ENCODE results near the gene HTD2. TPM values are rescaled to one million over a fixed set of nuclear protein-coding genes. Genes with fewer than 3 reads are reported as not detected.
A peak's percentile ranks its signal among the peaks of the same experiment; 100 is the strongest.
"Not testable (repeated sequence)": the region's sequence is repeated elsewhere in the genome, so short reads cannot be mapped to it uniquely, and the experiment has no call there.

The HTD2 gene
- 1 to 10 TPM; 6.9 to 7.4 TPM for total RNA-seq

DNA sequence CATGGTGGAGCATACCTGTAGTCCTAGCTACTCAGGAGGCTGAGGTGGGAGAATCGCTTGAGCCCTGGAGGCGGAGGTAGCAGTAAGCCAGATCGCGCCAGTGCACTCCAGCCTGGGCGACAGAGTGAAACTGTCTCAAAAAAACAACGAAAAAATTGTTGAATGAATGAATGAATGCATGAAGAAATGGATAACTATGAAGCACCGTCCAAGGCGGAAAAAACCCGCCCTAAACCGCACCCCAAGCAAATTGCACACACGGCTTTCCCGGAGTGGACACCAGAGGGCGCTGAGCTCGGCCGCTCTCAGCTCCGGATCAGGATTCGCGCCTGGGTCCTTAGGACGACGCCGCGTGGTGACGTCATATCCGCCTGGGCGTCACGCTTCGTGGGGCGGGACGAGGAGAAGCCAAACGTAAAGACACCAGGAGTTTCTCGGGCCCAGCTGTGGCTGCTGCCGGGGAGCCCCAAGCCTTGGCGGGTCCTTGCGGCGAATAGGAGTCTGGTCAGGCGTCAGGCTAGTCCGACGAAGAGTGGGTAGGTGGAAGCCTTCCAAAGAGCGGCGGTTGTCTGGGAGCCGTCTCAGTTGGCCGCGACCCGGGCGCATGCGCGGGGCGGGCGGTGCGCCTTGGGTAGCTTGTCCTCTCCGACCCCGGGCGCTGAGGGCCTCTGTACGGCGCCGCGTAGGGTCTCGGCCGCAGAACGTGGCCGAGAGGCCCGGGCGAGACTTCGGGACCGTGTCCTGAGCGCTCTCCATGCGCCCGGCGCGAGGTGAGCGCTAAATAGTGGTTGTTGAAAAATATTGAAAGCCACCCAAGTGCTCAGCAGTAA lies at the start of gene HTD2, which contains the start of gene RPP14:
TSS of gene HTD2 (plus strand) at position 639 of the 830 bp plus-strand sequence. CDS start 11,094 bp downstream, outside the sequence.
TSS of gene RPP14 (plus strand) at position 364 of the 830 bp plus-strand sequence. CDS start 4,085 bp downstream, outside the sequence.
- peak within 1 kb of the TSS; percentile 98 for H3K4me3 Mint-ChIP-seq
- DNase-seq (peak; percentile 99), ATAC-seq (peak; percentile 91)
- peaks cover 12% of the 10 kb centered on the region for H3K36me3 Mint-ChIP-seq
- H3K4me1 Mint-ChIP-seq: peaks cover 32% of the 10 kb centered on the region
- H3K27me3 Mint-ChIP-seq: peaks cover 13% of the 10 kb centered on the region
- no peaks in the 10 kb centered on the region for H3K9me3 Mint-ChIP-seq (ENCODE audit: low read depth)
- CTCF ChIA-PET: interaction anchor here (0.7 to 4.6 kb wide), 63 partner anchors 8 to 1078 kb away, joined by 3 to 59 read pairs (median 5); partner anchors contain the start of genes ABHD6, FLNB, KCTD6 and PDHB
- H3K27ac Mint-ChIP-seq: peak within 1 kb of the TSS; percentile 99

DNA sequence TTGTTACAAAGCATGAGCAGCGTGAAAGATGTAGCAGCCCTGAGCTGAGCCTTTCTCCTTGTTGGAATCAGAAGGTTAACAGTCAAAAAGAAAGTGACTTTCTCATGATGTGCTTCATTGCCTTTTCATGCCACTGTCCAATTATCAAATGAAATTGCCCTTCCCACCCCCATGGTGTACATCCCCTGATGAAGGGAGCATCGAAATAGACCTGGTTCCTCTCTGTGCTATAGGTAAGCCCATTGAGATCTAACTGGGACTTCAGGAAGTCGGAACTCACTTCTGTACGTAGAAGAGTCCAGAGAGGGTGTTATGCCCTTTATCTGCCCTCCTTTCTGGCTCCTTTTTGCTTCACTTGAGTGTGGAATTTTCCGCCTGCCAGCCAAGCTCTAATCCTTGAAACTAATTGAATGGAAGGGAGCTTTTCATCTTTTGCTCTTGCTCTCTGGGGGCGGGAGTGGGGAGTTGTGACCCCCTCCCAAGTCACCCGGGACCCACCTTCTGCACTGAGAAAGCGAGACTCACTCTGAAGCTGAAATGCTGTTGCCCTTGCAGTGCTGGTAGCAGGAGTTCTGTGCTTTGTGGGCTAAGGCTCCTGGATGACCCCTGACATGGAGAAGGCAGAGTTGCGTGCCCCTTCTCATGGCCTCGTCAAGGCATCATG lies 47.8 kb upstream of the HTD2 start:
- DNase-seq: no peak
- Mint-ChIP-seq H3K4me3 (no peak overlapping the region), H3K36me3 (no peaks in the 10 kb centered on the region), H3K9me3 (ENCODE audit: low read depth) (no peaks in the 10 kb centered on the region), H3K27me3 (no peaks in the 10 kb centered on the region), H3K4me1 (peaks cover 14% of the 10 kb centered on the region), H3K27ac (no peak overlapping the region)
- CTCF ChIA-PET: interaction anchor here (1.4 kb wide), 1 partner anchor 41 kb away, joined by 3 read pairs; no protein-coding TSS in a partner anchor
- no peak for ATAC-seq

DNA sequence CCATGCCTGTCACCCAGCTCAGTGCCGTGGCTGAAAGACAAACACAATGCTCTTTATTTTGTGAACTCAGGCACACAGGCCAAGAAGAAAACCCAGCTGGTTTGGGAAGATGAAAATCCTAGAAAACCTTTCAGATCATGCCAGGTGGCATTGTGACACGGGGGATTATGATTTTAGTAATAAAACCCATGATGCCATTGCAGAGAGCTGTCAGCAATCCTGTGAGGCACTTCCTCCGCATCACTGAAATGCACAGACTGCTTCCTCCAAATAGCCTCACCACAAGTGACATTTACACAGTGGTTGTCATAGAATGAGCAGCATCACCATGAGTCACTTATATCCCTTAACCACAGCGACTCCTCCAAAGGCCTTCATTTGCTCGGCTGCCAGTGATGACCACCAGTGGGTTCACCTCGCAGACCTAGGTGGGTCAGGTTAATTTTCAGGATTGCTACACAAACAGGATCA lies 46.0 kb upstream of the HTD2 start:
- H3K27me3 Mint-ChIP-seq: no peaks in the 10 kb centered on the region
- CTCF ChIA-PET: no interaction called here
- H3K27ac Mint-ChIP-seq: peak overlapping the region; percentile 27
- peak; percentile 92 for ATAC-seq
- peaks cover 14% of the 10 kb centered on the region for H3K4me1 Mint-ChIP-seq
- no peaks in the 10 kb centered on the region for H3K9me3 Mint-ChIP-seq (ENCODE audit: low read depth)
- H3K4me3 Mint-ChIP-seq: no peak overlapping the region
- H3K36me3 Mint-ChIP-seq: no peaks in the 10 kb centered on the region
- DNase-seq: peak; percentile 67

DNA sequence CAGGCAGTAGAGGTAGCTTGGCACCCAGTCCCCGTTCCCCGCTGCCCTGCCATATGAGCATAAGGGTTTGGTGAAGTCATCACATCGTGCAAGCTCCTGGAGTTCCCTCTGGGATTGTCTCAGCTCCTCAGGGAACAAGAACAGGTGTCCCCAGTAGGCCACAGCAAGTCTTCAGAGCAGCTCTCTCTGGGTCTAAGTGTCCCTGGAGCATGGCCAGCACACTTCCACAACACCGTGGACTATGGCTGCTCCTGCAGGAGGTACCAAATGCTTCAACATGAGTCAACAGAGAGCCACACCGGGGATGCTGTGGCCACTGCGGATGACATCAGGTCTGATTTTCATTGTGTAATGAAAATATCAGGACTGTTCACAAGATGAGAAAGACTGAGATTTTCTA lies 45.6 kb upstream of the HTD2 start:
- DNase-seq: no peak
- Mint-ChIP-seq H3K4me3 (no peak overlapping the region), H3K4me1 (peaks cover 14% of the 10 kb centered on the region), H3K36me3 (no peaks in the 10 kb centered on the region), H3K9me3 (ENCODE audit: low read depth) (no peaks in the 10 kb centered on the region), H3K27ac (no peak overlapping the region), H3K27me3 (no peaks in the 10 kb centered on the region)
- peak; percentile 31 for ATAC-seq
- CTCF ChIA-PET: interaction anchor here (0.7 to 1.1 kb wide), 3 partner anchors 45 to 292 kb away, joined by 3 read pairs; partner anchors contain the start of genes HTD2 and RPP14

DNA sequence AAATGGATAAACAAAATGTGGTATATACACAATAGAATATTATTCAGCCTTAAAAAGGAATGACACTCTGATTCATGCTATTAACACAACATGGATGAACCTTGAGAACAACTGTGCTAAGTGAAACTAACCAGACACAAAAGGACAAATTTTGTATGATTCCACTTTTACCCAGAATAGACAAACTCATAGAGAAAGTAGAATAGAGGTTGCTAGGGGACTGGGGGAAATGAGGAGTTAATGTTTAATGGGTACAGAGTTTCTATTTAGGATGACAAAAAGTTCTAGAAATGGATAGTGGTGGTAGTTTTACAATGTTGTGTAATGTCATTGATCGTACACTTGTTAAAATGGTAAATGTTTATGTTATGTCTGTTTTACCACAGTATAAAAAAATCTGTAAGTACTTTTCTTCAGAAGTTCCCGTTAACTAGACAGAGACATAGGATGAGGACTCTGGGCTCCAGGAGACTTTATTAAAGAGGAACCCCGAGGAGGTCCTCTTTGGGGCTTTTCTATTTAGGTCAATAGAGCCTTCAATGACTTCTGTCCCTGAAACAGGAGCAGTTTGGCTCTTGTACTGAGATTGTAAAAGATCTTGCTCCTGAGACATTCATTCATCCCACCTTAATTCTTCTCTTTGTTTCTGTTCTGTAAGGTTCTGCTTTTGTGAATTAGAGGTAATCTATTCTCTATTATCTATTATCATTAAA lies 44.2 kb upstream of the HTD2 start:
- Mint-ChIP-seq H3K4me1 (peaks cover 14% of the 10 kb centered on the region), H3K27me3 (no peaks in the 10 kb centered on the region), H3K27ac (no peak overlapping the region), H3K4me3 (no peak overlapping the region), H3K36me3 (no peaks in the 10 kb centered on the region), H3K9me3 (ENCODE audit: low read depth) (no peaks in the 10 kb centered on the region)
- DNase-seq (no peak), ATAC-seq (no peak)
- CTCF ChIA-PET: interaction anchor here (1.1 kb wide), 1 partner anchor 44 kb away, joined by 3 read pairs; the partner anchor contains the start of genes HTD2 and RPP14

DNA sequence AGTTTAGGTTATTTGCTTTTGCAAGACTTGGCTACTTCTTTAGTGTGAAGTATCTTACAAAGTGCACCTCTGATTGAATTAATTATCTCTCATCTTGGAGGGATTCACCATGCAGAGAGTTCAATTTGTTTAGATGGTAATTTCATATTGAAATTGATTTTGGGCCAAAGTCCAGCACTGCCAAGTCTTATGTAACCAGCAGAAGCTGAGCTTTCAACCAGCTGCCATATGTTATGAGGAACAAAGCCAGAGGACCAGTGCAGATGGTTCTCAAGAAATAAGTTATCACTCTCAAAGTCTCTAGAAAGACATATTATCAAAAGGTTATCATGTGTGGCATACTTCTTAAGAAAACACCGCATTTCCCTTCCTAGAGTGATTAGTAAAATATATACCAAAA lies 39.7 kb upstream of the HTD2 start:
- no peaks in the 10 kb centered on the region for H3K9me3 Mint-ChIP-seq (ENCODE audit: low read depth)
- no peak overlapping the region for H3K4me3 Mint-ChIP-seq
- peaks cover 2% of the 10 kb centered on the region for H3K36me3 Mint-ChIP-seq
- no peaks in the 10 kb centered on the region for H3K4me1 Mint-ChIP-seq
- ATAC-seq (no peak), DNase-seq (no peak)
- CTCF ChIA-PET: no interaction called here
- no peaks in the 10 kb centered on the region for H3K27me3 Mint-ChIP-seq
- H3K27ac Mint-ChIP-seq: no peak overlapping the region

DNA sequence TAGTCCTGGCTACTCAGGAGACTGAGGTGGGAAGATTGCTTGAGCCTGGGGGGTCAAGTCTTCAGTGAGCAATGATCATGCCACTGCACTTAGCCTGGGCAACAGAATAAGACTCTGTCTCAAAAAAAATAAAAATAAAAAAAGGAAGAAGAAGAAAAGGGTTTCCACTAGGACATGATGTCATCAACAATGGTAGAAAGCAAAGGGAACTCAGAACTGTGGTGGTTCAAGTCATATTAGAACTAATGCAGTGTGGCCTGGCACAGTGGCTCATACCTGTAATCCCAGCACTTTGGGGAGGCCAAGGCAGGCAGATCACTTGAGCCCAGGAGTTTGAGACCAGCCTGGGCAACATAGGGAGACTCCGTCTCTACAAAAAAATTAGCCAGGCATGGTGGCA lies 38.8 kb upstream of the HTD2 start:
- DNase-seq; H3K4me3 Mint-ChIP-seq; H3K4me1 Mint-ChIP-seq; H3K36me3 Mint-ChIP-seq; H3K27ac Mint-ChIP-seq; H3K9me3 Mint-ChIP-seq (ENCODE audit: low read depth); CTCF ChIA-PET; H3K27me3 Mint-ChIP-seq; ATAC-seq: not testable (repeated sequence)

DNA sequence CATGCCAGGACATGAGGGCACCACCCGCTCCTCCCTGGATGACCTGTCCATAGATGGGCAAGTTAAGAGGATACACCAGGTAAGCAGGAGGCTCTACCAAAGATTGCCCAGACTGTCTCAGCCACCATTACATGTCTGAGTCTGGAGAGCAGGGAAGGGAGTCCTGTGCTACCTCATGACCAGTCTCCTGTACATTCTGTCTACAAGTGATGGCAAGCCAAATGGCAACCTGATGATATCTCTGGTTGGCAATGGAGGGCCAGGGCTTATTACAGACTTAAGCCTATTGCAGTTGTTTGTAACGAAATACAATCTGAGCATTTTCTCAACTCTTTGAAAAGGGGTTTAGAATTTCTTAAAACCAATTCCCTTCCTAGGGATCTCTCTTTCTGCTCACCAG lies 37.0 kb upstream of the HTD2 start:
- DNase-seq (no peak), ATAC-seq (no peak)
- Mint-ChIP-seq H3K4me1 (peaks cover 8% of the 10 kb centered on the region), H3K27ac (no peak overlapping the region), H3K36me3 (peaks cover 5% of the 10 kb centered on the region), H3K9me3 (ENCODE audit: low read depth) (no peaks in the 10 kb centered on the region), H3K4me3 (no peak overlapping the region), H3K27me3 (no peaks in the 10 kb centered on the region)
- CTCF ChIA-PET: no interaction called here

DNA sequence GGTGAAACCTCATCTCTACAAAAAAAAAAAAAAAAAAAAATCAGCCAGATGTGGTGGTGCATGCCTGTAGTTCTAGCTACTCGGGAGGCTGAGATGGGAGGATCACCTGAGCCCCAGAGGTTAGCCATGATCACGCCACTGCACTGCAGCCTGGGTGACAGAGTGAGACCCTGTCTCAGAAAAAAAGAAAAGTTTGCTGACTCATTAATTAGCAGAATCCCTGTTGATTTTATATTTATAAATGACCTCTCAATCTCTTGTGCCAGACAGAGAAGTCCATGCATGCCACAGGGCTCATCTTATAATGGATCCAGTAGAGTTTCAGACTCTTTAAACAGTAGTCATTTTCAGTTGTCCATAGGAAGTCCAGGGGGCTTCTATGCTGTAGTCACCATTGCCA lies 35.8 kb upstream of the HTD2 start:
- Mint-ChIP-seq H3K4me3 (no peak overlapping the region), H3K4me1 (peaks cover 8% of the 10 kb centered on the region), H3K9me3 (ENCODE audit: low read depth) (no peaks in the 10 kb centered on the region), H3K27me3 (no peaks in the 10 kb centered on the region), H3K27ac (no peak overlapping the region), H3K36me3 (peaks cover 9% of the 10 kb centered on the region)
- CTCF ChIA-PET: interaction anchor here (1.0 to 1.4 kb wide), 2 partner anchors 12 to 33 kb away, joined by 3 to 5 read pairs; partner anchors contain the start of gene ABHD6
- ATAC-seq (no peak), DNase-seq (no peak)

DNA sequence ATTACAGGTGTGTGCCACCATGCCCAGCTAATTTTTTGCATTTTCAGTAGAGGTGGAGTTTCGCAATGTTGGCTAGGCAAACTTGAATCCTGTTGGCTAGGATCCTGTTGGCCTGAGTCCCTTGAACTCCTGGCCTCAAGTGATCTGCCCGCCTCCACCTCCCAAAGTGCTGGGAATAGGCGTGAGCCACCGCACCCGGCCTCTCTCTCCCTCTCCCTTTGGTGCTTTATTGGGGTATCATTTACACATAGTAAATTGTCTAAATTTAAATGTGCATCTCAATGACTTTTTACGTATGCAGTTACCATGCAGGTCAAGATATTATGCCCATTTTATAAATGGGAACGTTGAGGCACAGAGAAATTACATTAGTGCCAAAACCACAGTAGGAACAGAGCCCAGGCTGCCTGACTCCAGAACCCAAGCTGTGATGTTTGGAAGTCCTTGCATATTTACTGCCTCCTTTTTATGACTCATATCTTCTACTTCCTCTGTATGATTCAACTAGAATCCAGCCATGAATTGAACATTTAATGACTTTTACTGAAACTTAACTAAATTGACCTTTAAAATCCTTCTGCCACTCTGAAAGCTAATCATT lies 34.3 kb upstream of the HTD2 start:
- peaks cover 15% of the 10 kb centered on the region for H3K36me3 Mint-ChIP-seq

DNA sequence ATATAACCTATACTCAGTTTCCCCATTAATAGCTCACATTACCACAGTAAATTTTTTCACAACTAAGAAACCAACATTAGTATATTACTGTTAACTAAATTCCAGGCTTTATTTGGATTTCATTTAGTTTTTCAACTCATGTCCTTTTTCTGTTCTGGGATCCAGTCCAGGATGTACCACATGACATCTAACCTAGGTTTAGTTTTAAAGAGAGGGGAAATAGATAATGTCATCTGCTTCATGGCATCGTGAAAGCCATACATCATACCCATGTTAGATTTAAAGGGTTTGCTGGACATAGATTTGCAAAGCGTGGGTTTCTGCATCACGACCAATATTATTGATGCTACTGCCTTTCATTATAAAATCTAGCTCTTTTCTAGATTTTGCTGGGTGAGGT lies 33.4 kb upstream of the HTD2 start:
- DNase-seq: no peak
- no peaks in the 10 kb centered on the region for H3K27me3 Mint-ChIP-seq
- H3K9me3 Mint-ChIP-seq (ENCODE audit: low read depth): no peaks in the 10 kb centered on the region
- H3K36me3 Mint-ChIP-seq: peaks cover 15% of the 10 kb centered on the region
- H3K4me1 Mint-ChIP-seq: peaks cover 8% of the 10 kb centered on the region
- no peak overlapping the region for H3K27ac Mint-ChIP-seq
- H3K4me3 Mint-ChIP-seq: no peak overlapping the region
- no peak for ATAC-seq
- CTCF ChIA-PET: interaction anchor here (0.6 to 2.1 kb wide), 3 partner anchors 33 to 1202 kb away, joined by 3 to 5 read pairs (median 4); partner anchors contain the start of genes HTD2 and RPP14

More for the DNA sequence above, 34.3 kb upstream of the HTD2 start:
- H3K9me3 Mint-ChIP-seq (ENCODE audit: low read depth): no peaks in the 10 kb centered on the region
- peak; percentile 42 for ATAC-seq
- DNase-seq: no peak
- H3K4me1 Mint-ChIP-seq: peaks cover 8% of the 10 kb centered on the region
- no peaks in the 10 kb centered on the region for H3K27me3 Mint-ChIP-seq
- CTCF ChIA-PET: interaction anchor here (1.4 to 2.1 kb wide), 2 partner anchors 34 kb away, joined by 5 read pairs; partner anchors contain the start of genes ABHD6, HTD2 and RPP14
- peak overlapping the region; percentile 45 for H3K27ac Mint-ChIP-seq
- no peak overlapping the region for H3K4me3 Mint-ChIP-seq

DNA sequence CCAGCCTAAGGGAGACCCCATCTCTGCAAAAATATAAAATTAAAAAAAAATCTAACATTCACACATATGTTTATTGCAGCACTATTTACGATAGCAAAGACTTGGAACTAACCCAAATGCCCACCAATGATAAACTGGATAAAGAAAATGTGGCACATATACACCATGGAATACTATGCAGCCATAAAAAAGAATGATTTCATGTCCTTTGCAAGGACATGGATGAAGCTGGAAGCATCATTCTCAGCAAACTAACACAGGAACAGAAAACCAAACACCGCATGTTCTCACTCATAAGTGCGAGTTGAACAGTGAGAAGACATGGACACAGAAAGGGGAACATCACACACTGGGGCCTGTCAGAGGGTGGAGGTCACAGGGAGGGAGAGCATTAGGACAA lies 33.0 kb upstream of the HTD2 start:
- not testable (repeated sequence) for H3K9me3 Mint-ChIP-seq (ENCODE audit: low read depth); DNase-seq; H3K27me3 Mint-ChIP-seq; ATAC-seq; H3K4me3 Mint-ChIP-seq; H3K4me1 Mint-ChIP-seq; H3K27ac Mint-ChIP-seq
- peaks cover 13% of the 10 kb centered on the region for H3K36me3 Mint-ChIP-seq
- CTCF ChIA-PET: interaction anchor here (0.9 to 2.1 kb wide), 2 partner anchors 32 to 96 kb away, joined by 4 to 5 read pairs; partner anchors contain the start of genes HTD2 and RPP14

Data from activated CD8-positive, alpha-beta memory T cell treated with anti-CD3 and anti-CD28 coated beads, Interleukin-2, amount 10 ng/mL, durations not matched to agents 7 days and 5 days (primary cell).